Measurements from ENCODE around the gene BAX.
A peak's percentile ranks its signal among the peaks of the same experiment; 100 is the strongest.

Gene BAX

GRCh38 chr19:48988860-48989259 lies 34.2 kb downstream of the BAX start:
- DNase-seq = no peak

- no peak for DNase-seq
Observed at GRCh38 chr19:48989701-48990291, 35.1 kb downstream of the BAX start.

- no peak for DNase-seq
Observed at GRCh38 chr19:48990400-48990799, 35.7 kb downstream of the BAX start.

GRCh38 chr19:48991011-48991609 lies 36.4 kb downstream of the BAX start:
- DNase-seq = no peak

- DNase-seq = no peak
Observed at GRCh38 chr19:48991873-48992580, 37.4 kb downstream of the BAX start.

GRCh38 chr19:48992581-48993174 lies 38.0 kb downstream of the BAX start:
- DNase-seq = peak; percentile 51

- DNase-seq = peak; percentile 98
Observed at GRCh38 chr19:48993175-48994034, 38.7 kb downstream of the BAX start, which contains the start of the genes GYS1 and RUVBL2. Gene GYS1, minus strand, starts transcription at chr19:48993309. Its CDS starts 197 bp downstream, at chr19:48993112. Gene RUVBL2, plus strand, starts transcription at chr19:48993887. Its CDS starts 25 bp downstream, at chr19:48993912.

GRCh38 chr19:48994035-48994386 lies 39.3 kb downstream of the BAX start:
- no peak for DNase-seq

- DNase-seq = peak; percentile 54
Observed at GRCh38 chr19:48997972-48998371, 43.3 kb downstream of the BAX start.

GRCh38 chr19:48999481-49000325 lies 45.0 kb downstream of the BAX start:
- DNase-seq = no peak

- DNase-seq = no peak
Observed at GRCh38 chr19:49004133-49004532, 49.5 kb downstream of the BAX start.

GRCh38 chr19:49004964-49005614 lies 50.4 kb downstream of the BAX start:
- DNase-seq = no peak

GRCh38 chr19:49006905-49007304 lies 52.2 kb downstream of the BAX start:
- no peak for DNase-seq

GRCh38 chr19:49009828-49010227 lies 55.2 kb downstream of the BAX start:
- no peak for DNase-seq

GRCh38 chr19:49010453-49010852 lies 55.8 kb downstream of the BAX start:
- DNase-seq = no peak

- DNase-seq = no peak
Observed at GRCh38 chr19:49011194-49011593, 56.5 kb downstream of the BAX start.

Measured in NCI-H510A (cell line).